PC-3 (cell line): ENCODE measurements around the gene P4HTM. TPM values are rescaled to one million over a fixed set of nuclear protein-coding genes. Genes with fewer than 3 reads are reported as not detected.
A peak's percentile ranks its signal among the peaks of the same experiment; 100 is the strongest.

ENCODE experiments used
- ATAC-seq: fragments of 200-7000 bp; cut with Tn5 transposase; 2 replicates; pipeline ENCODE4 v1.9.1; 2020; ENCODE audit warnings: mild to moderate bottlenecking, moderate library complexity
- BruUV-seq: library from RNA; stranded (reverse); fragments of 400-500 nt; replicated peaks from 2 replicates; lab custom pipeline; 2021; lab: Mats Ljungman, UMichigan
- CTCF ChIA-PET: fragments of 300-600 bp; sonication (Branson Sonifier 250); formaldehyde crosslinking; loops from one replicate; lab custom pipeline; 2022; ENCODE audit warnings: antibody characterized with exemption; lab: Charles Lee
- POLR2A ChIA-PET: fragments of 300-600 bp; sonication (Branson Sonifier 250); formaldehyde crosslinking; loops from one replicate; lab custom pipeline; 2022; ENCODE audit warnings: antibody characterized with exemption; ENCODE audit not compliant: unreplicated experiment; lab: Charles Lee
- DNase-seq: peaks from one replicate; pipeline ENCODE4 v3.0.0-alpha.2; 2015
- H2AFZ ChIP-seq: fragments of 300-600 bp; sonication (generic); 2 replicates; pipeline ENCODE4 v1.6.0; 2016; ENCODE audit warnings: antibody characterized with exemption, low read length
- H3F3A ChIP-seq: fragments of 300-600 bp; sonication (generic); one replicate; pipeline ENCODE4 v1.6.0; 2017; ENCODE audit warnings: antibody characterized with exemption, low read length, control low read depth, mild to moderate bottlenecking; ENCODE audit not compliant: unreplicated experiment
- H3K27ac ChIP-seq: fragments of 300-600 bp; sonication (generic); 2 replicates; pipeline ENCODE4 v1.5.1; 2016; ENCODE audit warnings: mild to moderate bottlenecking, low read length
- H3K27me3 ChIP-seq: fragments of 300-600 bp; sonication (generic); 2 replicates; pipeline ENCODE4 v1.6.1; 2016; ENCODE audit warnings: low read length, mixed read lengths
- H3K36me3 ChIP-seq: fragments of 300-600 bp; sonication (generic); 2 replicates; pipeline ENCODE4 v1.6.1; 2016; ENCODE audit warnings: low read depth, mixed run types, low read length, mixed read lengths
- H3K4me1 ChIP-seq: fragments of 300-600 bp; sonication (generic); 2 replicates; pipeline ENCODE4 v1.5.1; 2016; ENCODE audit warnings: low read length; ENCODE audit not compliant: insufficient read depth
- H3K4me2 ChIP-seq: fragments of 300-600 bp; sonication (generic); 2 replicates; pipeline ENCODE4 v1.6.0; 2016; ENCODE audit warnings: low read length
- H3K4me3 ChIP-seq: fragments of 300-600 bp; sonication (generic); 2 replicates; pipeline ENCODE4 v1.5.1; 2016; ENCODE audit warnings: mild to moderate bottlenecking, low read length, mixed read lengths
- H3K79me2 ChIP-seq: fragments of 300-600 bp; sonication (generic); 2 replicates; pipeline ENCODE4 v1.6.1; 2017; ENCODE audit warnings: low read length, mixed read lengths
- H3K9ac ChIP-seq: fragments of 300-600 bp; sonication (generic); 2 replicates; pipeline ENCODE4 v1.6.0; 2016; ENCODE audit warnings: mild to moderate bottlenecking, low read length
- H3K9me2 ChIP-seq: fragments of 300-600 bp; sonication (generic); replicated peaks from 2 replicates; pipeline ENCODE4 v1.6.1; 2016; ENCODE audit warnings: mixed run types, low read length, mixed read lengths
- H3K9me3 ChIP-seq: fragments of 300-600 bp; sonication (generic); 2 replicates; pipeline ENCODE4 v1.6.1; 2016; ENCODE audit warnings: low read length, mixed read lengths
- H4K20me1 ChIP-seq: fragments of 300-600 bp; sonication (generic); 2 replicates; pipeline ENCODE4 v1.6.1; 2016; ENCODE audit warnings: low read length, mixed read lengths
- EZH2 ChIP-seq: fragments of 300-600 bp; sonication (generic); IDR thresholded peaks from one replicate; pipeline ENCODE4 v1.6.1; 2017; ENCODE audit warnings: antibody characterized with exemption, mild to moderate bottlenecking, low read length; ENCODE audit not compliant: unreplicated experiment
- EZH2phosphoT487 ChIP-seq: fragments of 300-600 bp; sonication (generic); IDR thresholded peaks from 2 replicates; pipeline ENCODE4 v1.6.1; 2018; ENCODE audit warnings: mild to moderate bottlenecking, antibody characterized with exemption, low read length, borderline replicate concordance
- intact Hi-C: fragments of 100-400 bp; cut with micrococcal nuclease; formaldehyde crosslinking; loops from 2 replicates; pipeline ENCODE4 v1.9.0; 2023
- total RNA-seq: library from RNA; depleted of rRNA; stranded (reverse); fragments of >200 nt; gene quantifications from 2 replicates; pipeline ENCODE4 v1.2.3, GENCODE V29; 2014
- TF ChIP-seq, protein P1 (sequence below): fragments of 300-600 bp; sonication (generic); conservative IDR thresholded peaks from 2 replicates; pipeline ENCODE4 v1.5.1; 2017; ENCODE audit warnings: antibody characterized with exemption, low read depth, mild to moderate bottlenecking, low read length

The P4HTM gene
- total RNA-seq, 1 experiment from 2014 or later = 44.5 TPM

DNA sequence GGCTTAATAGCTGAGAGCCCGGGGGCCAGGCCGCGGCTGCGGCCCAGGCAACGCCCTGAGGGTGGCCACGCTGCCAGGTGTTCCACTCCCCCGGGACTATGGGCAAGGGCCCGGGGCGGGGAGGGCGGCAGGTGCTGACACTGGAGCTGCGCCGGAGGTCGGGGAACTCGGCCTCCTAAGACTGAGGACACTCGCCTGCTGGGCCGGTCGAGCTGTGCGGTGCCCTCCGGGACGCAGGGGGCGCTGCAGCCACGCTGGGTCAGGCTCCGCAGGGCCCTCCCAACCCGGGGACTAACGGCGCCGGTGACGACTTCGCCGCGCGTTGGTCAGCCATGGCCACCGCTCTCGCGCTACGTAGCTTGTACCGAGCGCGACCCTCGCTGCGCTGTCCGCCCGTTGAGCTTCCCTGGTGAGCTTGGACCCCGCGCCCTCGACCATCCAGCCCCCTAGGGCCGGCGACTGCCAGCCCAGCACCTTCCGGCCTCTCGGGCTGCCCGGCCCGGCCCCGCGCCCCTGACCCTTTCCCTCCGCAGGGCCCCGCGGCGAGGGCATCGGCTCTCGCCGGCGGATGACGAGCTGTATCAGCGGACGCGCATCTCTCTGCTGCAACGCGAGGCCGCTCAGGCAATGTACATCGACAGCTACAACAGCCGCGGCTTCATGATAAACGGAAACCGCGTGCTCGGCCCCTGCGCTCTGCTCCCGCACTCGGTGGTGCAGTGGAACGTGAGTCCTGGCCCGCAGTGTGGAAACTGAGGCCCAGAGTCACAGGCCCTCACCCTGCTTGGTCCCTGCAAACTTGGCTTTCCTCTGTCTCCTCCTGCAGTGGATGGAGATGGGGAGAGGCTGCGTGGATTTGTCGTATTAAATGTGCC lies 32.0 kb downstream of the P4HTM start, which contains the start of gene NDUFAF3:
NDUFAF3 (plus strand) TSS at position 309 of the 875 bp plus-strand sequence; CDS start at position 333, 24 bp downstream.
- TSS peak; percentile 27 for BruUV-seq
- intact Hi-C loops = loop anchor here (1.0 to 5.0 kb wide), 2 partner anchors 15 to 70 kb away; partner anchors contain the start of genes QRICH1 and WDR6
- POLR2A ChIA-PET = interaction anchor here (0.5 to 3.8 kb wide), 5 partner anchors 14 to 1680 kb away, joined by 3 to 51 read pairs (median 4); partner anchors contain the start of gene WDR6

GRCh38 chr3:49022688-49023171 lies 32.7 kb downstream of the P4HTM start:
- CTCF ChIA-PET = interaction anchor here (0.6 to 1.8 kb wide), 5 partner anchors 16 to 71 kb away, joined by 3 to 17 read pairs (median 8); partner anchors contain the start of genes QRICH1 and WDR6
- no peak overlapping the region for H2AFZ ChIP-seq

More for the DNA sequence above, 32.0 kb downstream of the P4HTM start, which contains the start of gene NDUFAF3:
- H3K36me3 ChIP-seq = peaks cover 32% of the 10 kb centered on the region
- no peaks in the 10 kb centered on the region for H3F3A ChIP-seq
- H3K4me2 ChIP-seq = peak within 1 kb of the TSS; percentile 99
- peaks cover 71% of the 10 kb centered on the region for H3K79me2 ChIP-seq
- no peaks in the 10 kb centered on the region for H3K9me2 ChIP-seq
- peak within 1 kb of the TSS; percentile 85 for H2AFZ ChIP-seq
- DNase-seq (peak; percentile 95), ATAC-seq (peak; percentile 53)
- TF ChIP-seq, protein P1, sequence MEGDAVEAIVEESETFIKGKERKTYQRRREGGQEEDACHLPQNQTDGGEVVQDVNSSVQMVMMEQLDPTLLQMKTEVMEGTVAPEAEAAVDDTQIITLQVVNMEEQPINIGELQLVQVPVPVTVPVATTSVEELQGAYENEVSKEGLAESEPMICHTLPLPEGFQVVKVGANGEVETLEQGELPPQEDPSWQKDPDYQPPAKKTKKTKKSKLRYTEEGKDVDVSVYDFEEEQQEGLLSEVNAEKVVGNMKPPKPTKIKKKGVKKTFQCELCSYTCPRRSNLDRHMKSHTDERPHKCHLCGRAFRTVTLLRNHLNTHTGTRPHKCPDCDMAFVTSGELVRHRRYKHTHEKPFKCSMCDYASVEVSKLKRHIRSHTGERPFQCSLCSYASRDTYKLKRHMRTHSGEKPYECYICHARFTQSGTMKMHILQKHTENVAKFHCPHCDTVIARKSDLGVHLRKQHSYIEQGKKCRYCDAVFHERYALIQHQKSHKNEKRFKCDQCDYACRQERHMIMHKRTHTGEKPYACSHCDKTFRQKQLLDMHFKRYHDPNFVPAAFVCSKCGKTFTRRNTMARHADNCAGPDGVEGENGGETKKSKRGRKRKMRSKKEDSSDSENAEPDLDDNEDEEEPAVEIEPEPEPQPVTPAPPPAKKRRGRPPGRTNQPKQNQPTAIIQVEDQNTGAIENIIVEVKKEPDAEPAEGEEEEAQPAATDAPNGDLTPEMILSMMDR = peak; percentile 86
- TF ChIP-seq EZH2 = no peak
- peak within 1 kb of the TSS; percentile 96 for H3K9ac ChIP-seq
- peaks cover 35% of the 10 kb centered on the region; the same call in 1 of the 2 replicates for H3K4me1 ChIP-seq
- no peaks in the 10 kb centered on the region for H3K27me3 ChIP-seq
- H3K9me3 ChIP-seq = no peaks in the 10 kb centered on the region
- no peaks in the 10 kb centered on the region for H4K20me1 ChIP-seq
- CTCF ChIA-PET = interaction anchor here (0.6 to 1.8 kb wide), 6 partner anchors 10 to 274 kb away, joined by 3 to 9 read pairs (median 4); partner anchors contain the start of genes QRICH1 and WDR6
- H3K4me3 ChIP-seq = peak within 1 kb of the TSS; percentile 94
- H3K27ac ChIP-seq = peak within 1 kb of the TSS; percentile 95

More at GRCh38 chr3:49022688-49023171, 32.7 kb downstream of the P4HTM start:
- peak overlapping the region; percentile 95 for H3K27ac ChIP-seq
- peak overlapping the region; percentile 94 for H3K4me3 ChIP-seq
- no peaks in the 10 kb centered on the region for H3F3A ChIP-seq
- H3K79me2 ChIP-seq = peaks cover 78% of the 10 kb centered on the region
- H3K4me1 ChIP-seq = peaks cover 35% of the 10 kb centered on the region
- no peaks in the 10 kb centered on the region for H3K27me3 ChIP-seq
- H3K36me3 ChIP-seq = peaks cover 39% of the 10 kb centered on the region
- POLR2A ChIA-PET = interaction anchor here (1.0 to 3.8 kb wide), 2 partner anchors 15 to 33 kb away, joined by 5 to 51 read pairs; partner anchors contain the start of gene WDR6
- no peak for TF ChIP-seq EZH2
- TF ChIP-seq EZH2phosphoT487 = no peak
- TF ChIP-seq, protein P1 = no peak
- peak overlapping the region; percentile 99 for H3K4me2 ChIP-seq
- no TSS peak for BruUV-seq
- intact Hi-C loops = loop anchor here (5.0 kb wide), 1 partner anchor 70 kb away; the partner anchor contains the start of gene QRICH1
- no peaks in the 10 kb centered on the region for H3K9me2 ChIP-seq
- H4K20me1 ChIP-seq = 0 out of 2 replicates have a peak, but pooled peaks cover 4% of the 10 kb centered on the region
- DNase-seq = peak; percentile 49
- peak overlapping the region; percentile 96 for H3K9ac ChIP-seq
- no peaks in the 10 kb centered on the region for H3K9me3 ChIP-seq
- ATAC-seq = no peak
